Psoas muscle (tissue), 8 donors: Measurements from ENCODE around the gene FBXO44. TPM values are rescaled to one million over a fixed set of nuclear protein-coding genes. Genes with fewer than 3 reads are reported as not detected.

Experiments
- ATAC-seq, 4 donors: fragments of 200-7000 bp; cut with Tn5 transposase; one replicate each; pipeline ENCODE4 v1.9.1; 2020; ENCODE audit warnings: moderate library complexity in 3 of 4, mild to moderate bottlenecking in 2 of 4
- DNase-seq, 2 donors: peaks; one replicate each; pipeline ENCODE4 v3.0.0-alpha.2; 2020
- H3K27ac ChIP-seq: fragments of 200-600 bp; one replicate; pipeline ENCODE4 v1.8.0; 2022
- H3K27me3 ChIP-seq, 3 donors: fragments of 200-600 bp in 1 of 3; one replicate each; pipeline versions ENCODE4 v1.6.1 to v1.8.0; 2013 to 2022; ENCODE audit warnings: low read length in 2 of 3, mild to moderate bottlenecking in 2 of 3, moderate library complexity in 1 of 3; ENCODE audit not compliant: insufficient read depth in 3 of 3
- H3K36me3 ChIP-seq, 2 donors: fragments of 200-600 bp in 1 of 2; one replicate each; pipeline versions ENCODE4 v1.6.1 to v1.8.0; 2013 to 2022; ENCODE audit warnings: low read depth in 1 of 2, mild to moderate bottlenecking in 1 of 2, moderate library complexity in 1 of 2; ENCODE audit not compliant: insufficient read depth in 1 of 2
- H3K4me1 ChIP-seq: fragments of 200-600 bp; one replicate; pipeline ENCODE4 v1.8.0; 2022
- H3K4me3 ChIP-seq: fragments of 200-600 bp; one replicate; pipeline ENCODE4 v1.8.0; 2022; ENCODE audit warnings: mild to moderate bottlenecking
- H3K9me3 ChIP-seq: fragments of 200-600 bp; one replicate; pipeline ENCODE4 v1.8.0; 2022
- CTCF ChIP-seq: fragments of 200-600 bp; IDR thresholded peaks from one replicate; pipeline ENCODE4 v1.8.0; 2022; ENCODE audit warnings: antibody characterized with exemption
- WGBS, 3 donors: extraction: QIAGEN DNeasy Blood & Tissue Kit; methylation state at CpG; one replicate each; pipeline versions ENCODE4 v1.1.6 to v1.1.7; 2013; 5-methylcytosine and 5-hydroxymethylcytosine counted together
- intact Hi-C, 2 donors: fragments of 100-400 bp; cut with DNase I; formaldehyde crosslinking; loops; one replicate each; pipeline versions ENCODE4 v1.11.0 to v1.14.2; 2022
- polyA plus RNA-seq, 3 donors: library from polyadenylated mRNA; stranded (reverse); fragments of 200-250 nt; gene quantifications; one replicate each; pipeline ENCODE4 v1.2.3, GENCODE V29; 2013
- total RNA-seq, 4 donors: library from RNA; stranded (reverse); fragmentation: NEBNext Ultra II Directional in 2 of 4; extraction: Animal tissue kit (Norgen Biotek cat#: 25700) in 2 of 4; gene quantifications; one replicate each; pipeline versions ENCODE4 v1.2.1 to v1.2.4, GENCODE V29; 2021 to 2023
- donor health status: healthy with polysubstance abuse.
- donor health status: DM: no; HTN: no; CAD: no; lungs with moderate emphysema.
- donor health status: Bipolar disorder and iron deficiency.
- donor health status: healthy.
- donor health status: DM: yes; HTN: yes; CAD: no.
- donor health status: DM: no; HTN: no; CAD: no.
- donor health status: DM: no; HTN: no; CAD: no.
- donor health status: DM: yes; HTN: yes; CAD: no.

FBXO44 gene
- total and polyA plus RNA-seq, 7 donors, result 2.9 to 8.4 (median 4.5) TPM

- ATAC-seq (no peak), DNase-seq (no peak)
- WGBS, 3 donors, result 80 to 85% (median 81%) methylated on average over 9 of the region's 9 CpGs
- Histone ChIP-seq H3K27ac (no peak overlapping the region), H3K27me3 (peaks cover 0 to 7% (median 6%) of the 10 kb centered on the region in 3 donors), H3K4me3 (no peak overlapping the region), H3K9me3 (no peaks in the 10 kb centered on the region), H3K36me3 (no peaks in the 10 kb centered on the region), H3K4me1 (peaks cover 4% of the 10 kb centered on the region)
- no peak for TF ChIP-seq CTCF
- intact Hi-C loops, result loop anchor here (2.0 to 10.0 kb wide), 3 partner anchors 402 to 609 kb away; no protein-coding TSS in a partner anchor
These were observed 8.4 kb upstream of the FBXO44 start for GRCh38 chr1:11646317-11646716.

GRCh38 chr1:11647333-11647732 lies 7.3 kb upstream of the FBXO44 start:
- no peak for TF ChIP-seq CTCF
- peaks cover 4% of the 10 kb centered on the region for H3K4me1 ChIP-seq
- no peak for ATAC-seq
- peaks cover 0 to 7% (median 6%) of the 10 kb centered on the region in 3 donors for H3K27me3 ChIP-seq
- 52 to 63% (median 63%) methylated on average over 7 of the region's 7 CpGs for whole genome bisulfite sequencing, 3 donors
- intact Hi-C loops, result loop anchor here (2.0 to 10.0 kb wide), 3 partner anchors 403 to 610 kb away; no protein-coding TSS in a partner anchor
- no peaks in the 10 kb centered on the region for H3K9me3 ChIP-seq
- DNase-seq, result no peak
- H3K4me3 ChIP-seq, result no peak overlapping the region
- H3K27ac ChIP-seq, result no peak overlapping the region
- no peaks in the 10 kb centered on the region for H3K36me3 ChIP-seq

GRCh38 chr1:11648039-11648438 lies 6.6 kb upstream of the FBXO44 start:
- peak in 1 of 2 donors; percentile 65 for DNase-seq
- H3K36me3 ChIP-seq, result no peaks in the 10 kb centered on the region
- TF ChIP-seq CTCF, result no peak
- peaks cover 0 to 7% (median 6%) of the 10 kb centered on the region in 3 donors for H3K27me3 ChIP-seq
- no peaks in the 10 kb centered on the region for H3K9me3 ChIP-seq
- H3K27ac ChIP-seq, result no peak overlapping the region
- H3K4me1 ChIP-seq, result peaks cover 4% of the 10 kb centered on the region
- intact Hi-C loops, result loop anchor here (5.0 to 10.0 kb wide), 2 partner anchors 403 to 611 kb away; no protein-coding TSS in a partner anchor
- 17 to 34% (median 25%) methylated on average over 6 of the region's 6 CpGs for WGBS, 3 donors
- no peak for ATAC-seq
- no peak overlapping the region for H3K4me3 ChIP-seq

GRCh38 chr1:11648732-11649158 lies 5.9 kb upstream of the FBXO44 start:
- WGBS, 3 donors, result 8 to 19% (median 13%) methylated on average over 26 to 30 of the region's 30 CpGs
- H3K9me3 ChIP-seq, result no peaks in the 10 kb centered on the region
- DNase-seq (no peak), ATAC-seq (peak; percentile 46 to 66 (median 58))
- H3K4me3 ChIP-seq, result no peak overlapping the region
- no peak overlapping the region for H3K27ac ChIP-seq
- H3K27me3 ChIP-seq, result peaks cover 0 to 7% (median 6%) of the 10 kb centered on the region in 3 donors
- intact Hi-C loops, result loop anchor here (5.0 to 10.0 kb wide), 2 partner anchors 404 to 611 kb away; no protein-coding TSS in a partner anchor
- TF ChIP-seq CTCF, result no peak
- H3K4me1 ChIP-seq, result peaks cover 4% of the 10 kb centered on the region
- H3K36me3 ChIP-seq, result no peaks in the 10 kb centered on the region

- no peak overlapping the region for H3K4me3 ChIP-seq
- H3K27me3 ChIP-seq, result peaks cover 0 to 7% (median 6%) of the 10 kb centered on the region in 3 donors
- WGBS, 3 donors, result 12 to 30% (median 16%) methylated on average over 8 to 9 of the region's 9 CpGs
- no peaks in the 10 kb centered on the region for H3K36me3 ChIP-seq
- no peak for TF ChIP-seq CTCF
- no peak overlapping the region for H3K27ac ChIP-seq
- intact Hi-C loops, result loop anchor here (5.0 to 10.0 kb wide), 2 partner anchors 404 to 612 kb away; no protein-coding TSS in a partner anchor
- H3K9me3 ChIP-seq, result no peaks in the 10 kb centered on the region
- peaks cover 4% of the 10 kb centered on the region for H3K4me1 ChIP-seq
- no peak for ATAC-seq
- DNase-seq, result no peak
These were observed 5.4 kb upstream of the FBXO44 start for GRCh38 chr1:11649237-11649623.
